ENCODE data around the gene MAMLD1. TPM values are rescaled to one million over a fixed set of nuclear protein-coding genes. Genes with fewer than 3 reads are reported as not detected.

MAMLD1 gene
- total and polyA plus RNA-seq, 7 donors, result under 0.01 to 6.4 (median 1.2) TPM

GRCh38 chrX:150358651-150359050, 4.5 kb upstream of the MAMLD1 start:
- no peak for TF ChIP-seq POLR2A (IDR thresholded peaks at IDR 0.05)
- TF ChIP-seq EP300 (IDR thresholded peaks at IDR 0.05), result no peak
- TF ChIP-seq CTCF (IDR thresholded peaks at IDR 0.05), result no peak
- TF ChIP-seq POLR2AphosphoS5 (IDR thresholded peaks at IDR 0.05), result no peak
- Histone ChIP-seq H3K27ac (no peak overlapping the region), H3K4me3 (no peak overlapping the region), H3K9me3 (no peaks in the 10 kb centered on the region), H3K4me1 (peaks cover 0 to 15% (median 9%) of the 10 kb centered on the region in 4 donors), H3K36me3 (no peaks in the 10 kb centered on the region), H3K27me3 (no peaks in the 10 kb centered on the region)
- intact Hi-C loops (cut with DNase I), result no loop called here
- DNase-seq, result no peak
- WGBS, 2 donors, result 83 to 91% methylated on average over 3 of the region's 3 CpGs

DNA sequence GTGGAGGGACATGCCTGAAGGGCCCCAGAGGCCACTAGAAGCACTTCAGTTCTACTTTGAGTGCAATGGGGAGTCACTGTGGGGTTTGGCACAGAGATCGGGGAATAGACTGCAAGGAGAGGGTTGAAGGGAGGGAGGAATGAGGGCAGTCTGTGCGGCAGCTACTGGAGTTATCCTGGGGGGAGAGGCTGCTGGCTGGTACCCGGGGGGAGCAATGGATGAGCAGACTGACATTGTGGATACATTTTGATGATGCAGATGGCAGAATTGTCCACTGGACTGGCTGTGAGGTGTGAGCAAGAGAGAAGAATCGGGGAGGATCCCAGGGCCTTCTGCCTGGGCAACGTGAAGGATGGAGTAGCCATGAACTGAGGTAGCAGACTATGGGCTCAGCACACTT, 2.8 kb upstream of the MAMLD1 start:
- 84 to 89% methylated on average over 5 of the region's 5 CpGs for WGBS, 2 donors
- Histone ChIP-seq H3K4me3 (no peak overlapping the region), H3K36me3 (no peaks in the 10 kb centered on the region), H3K4me1 (peaks cover 0 to 15% (median 9%) of the 10 kb centered on the region in 4 donors), H3K27ac (no peak overlapping the region), H3K27me3 (no peaks in the 10 kb centered on the region), H3K9me3 (no peaks in the 10 kb centered on the region)
- DNase-seq, result no peak
- TF ChIP-seq CTCF (IDR thresholded peaks at IDR 0.05) (no peak), EP300 (IDR thresholded peaks at IDR 0.05) (no peak), POLR2A (IDR thresholded peaks at IDR 0.05) (no peak), POLR2AphosphoS5 (IDR thresholded peaks at IDR 0.05) (no peak)
- intact Hi-C loops (cut with DNase I), result loop anchor here (5.0 to 10.0 kb wide), 4 partner anchors 147 to 816 kb away; partner anchors contain the start of genes EOLA1, HSFX3 and MTMR1

DNA sequence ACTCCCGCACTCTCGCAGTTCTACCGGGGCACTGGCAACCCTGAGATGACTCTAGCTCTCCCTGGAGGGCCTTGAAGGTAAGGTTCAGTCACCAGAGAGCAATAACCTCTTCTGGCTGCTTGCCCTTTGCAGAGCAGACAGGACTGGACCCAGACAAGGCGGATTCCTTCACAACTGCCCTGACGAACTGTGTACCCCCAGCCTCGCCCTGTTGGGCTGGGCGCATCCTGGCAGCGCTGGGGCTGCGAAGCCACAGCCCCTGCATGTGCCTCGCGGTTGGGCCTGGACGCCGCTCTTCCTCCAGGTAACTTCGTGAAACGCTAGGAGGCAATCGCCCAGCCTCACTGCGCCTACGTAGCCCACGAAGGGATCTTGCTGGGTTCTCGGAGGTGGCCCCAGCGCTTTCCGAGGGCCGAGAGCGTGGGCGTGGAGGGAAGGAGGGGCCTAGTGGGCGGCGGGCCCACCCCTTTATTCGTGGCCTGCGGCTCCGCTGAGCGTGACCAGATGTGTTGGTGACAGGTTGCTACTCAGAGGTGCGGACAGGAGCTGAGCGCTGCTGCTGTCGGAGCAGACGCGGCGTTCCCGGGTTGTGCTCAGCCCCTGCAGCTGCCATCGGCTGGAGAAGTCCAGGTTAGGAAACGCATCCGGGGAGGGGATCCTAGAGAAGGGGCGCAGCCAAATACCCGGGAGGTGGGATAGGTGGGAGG, 1.9 kb upstream of the MAMLD1 start:
- intact Hi-C loops (cut with DNase I), result loop anchor here (5.0 to 10.0 kb wide), 4 partner anchors 146 to 816 kb away; partner anchors contain the start of genes EOLA1, HSFX3 and MTMR1
- no peak for DNase-seq
- TF ChIP-seq EP300 (IDR thresholded peaks at IDR 0.05) (no peak), POLR2AphosphoS5 (IDR thresholded peaks at IDR 0.05) (no peak), POLR2A (IDR thresholded peaks at IDR 0.05) (no peak), CTCF (IDR thresholded peaks at IDR 0.05) (no peak)
- H3K4me3 ChIP-seq, result peak overlapping the region; percentile 47 to 65 (median 61)
- no peak overlapping the region for H3K27ac ChIP-seq
- no peaks in the 10 kb centered on the region for H3K36me3 ChIP-seq
- H3K9me3 ChIP-seq, result no peaks in the 10 kb centered on the region
- H3K4me1 ChIP-seq, result peaks cover 0 to 15% (median 9%) of the 10 kb centered on the region in 4 donors
- no peaks in the 10 kb centered on the region for H3K27me3 ChIP-seq
- 5 to 8% methylated on average over 43 of the region's 43 CpGs for WGBS, 2 donors

DNA sequence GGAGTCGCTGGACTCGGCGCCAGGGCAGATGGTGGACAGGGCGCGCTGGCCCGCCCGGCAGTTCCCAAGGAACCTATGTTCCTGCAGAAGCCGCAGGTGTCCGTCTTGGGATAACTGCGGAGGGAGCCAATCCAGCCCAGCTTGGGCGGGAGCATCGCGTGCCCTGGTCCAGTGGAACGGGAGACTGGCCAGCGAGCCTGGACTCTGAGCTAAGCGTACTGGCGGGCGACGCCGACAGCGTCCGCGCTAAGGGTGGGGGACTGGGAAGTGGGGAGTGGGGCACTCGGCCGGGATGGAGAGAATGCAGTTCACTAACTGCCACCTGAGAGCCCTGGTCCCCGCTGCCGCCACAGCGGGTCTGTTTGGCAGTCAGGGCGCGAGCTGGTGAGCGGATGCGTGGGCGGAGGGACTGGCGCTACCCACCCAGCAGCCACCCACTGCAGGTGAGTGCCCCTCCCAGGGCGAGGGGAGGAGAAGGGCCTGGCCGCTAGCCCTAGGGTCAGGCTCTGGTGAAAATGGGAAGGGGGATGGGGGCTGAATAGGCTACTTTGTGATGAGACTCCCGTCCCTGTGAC, 1.3 kb upstream of the MAMLD1 start:
- no peaks in the 10 kb centered on the region for H3K27me3 ChIP-seq
- peak; percentile 74 for DNase-seq
- no peaks in the 10 kb centered on the region for H3K9me3 ChIP-seq
- no peaks in the 10 kb centered on the region for H3K36me3 ChIP-seq
- peaks cover 0 to 15% (median 9%) of the 10 kb centered on the region in 4 donors for H3K4me1 ChIP-seq
- intact Hi-C loops (cut with DNase I), result loop anchor here (2.0 to 10.0 kb wide), 6 partner anchors 125 to 817 kb away; partner anchors contain the start of genes EOLA1, HSFX3, MTM1 and MTMR1
- H3K4me3 ChIP-seq, result peak overlapping the region; percentile 47 to 65 (median 61)
- peak overlapping the region; percentile 87 to 91 (median 90) for H3K27ac ChIP-seq
- TF ChIP-seq CTCF (IDR thresholded peaks at IDR 0.05), result no peak
- WGBS, 2 donors, result 1 to 3% methylated on average over 37 of the region's 37 CpGs
